C4-2B (cell line): ENCODE results near the gene MCFD2.

Experiments
- CTCF ChIP-seq: fragments of 450-650 bp; conservative IDR thresholded peaks from 2 replicates; pipeline ENCODE4 v1.5.1; 2017; ENCODE audit warnings: mild to moderate bottlenecking
- ZFX ChIP-seq: fragments of 450-650 bp; IDR thresholded peaks from 2 replicates; pipeline ENCODE4 v1.6.1; 2017

DNA sequence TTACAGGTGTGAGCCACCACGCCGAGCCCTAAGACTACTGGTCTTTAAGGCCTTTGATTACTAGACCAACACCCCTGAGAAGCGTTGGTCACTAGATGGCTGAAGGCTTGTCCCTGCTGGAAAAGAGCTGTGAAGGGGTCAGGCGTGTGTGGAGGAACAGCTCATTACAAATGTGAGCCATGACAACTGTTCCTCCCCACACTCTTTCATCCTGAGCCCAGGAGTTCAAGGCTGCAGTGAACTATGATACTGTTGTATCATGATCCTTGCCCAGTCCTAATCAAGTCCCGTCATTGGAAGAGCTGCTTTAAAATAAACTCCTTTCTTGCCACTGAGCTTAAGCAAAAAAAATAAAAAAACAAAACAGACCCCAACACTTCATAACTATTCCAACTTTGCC lies 19.5 kb upstream of the MCFD2 start:
- no peak for TF ChIP-seq CTCF
- TF ChIP-seq ZFX = no peak
